ENCODE data around the gene MGLL. TPM values are rescaled to one million over a fixed set of nuclear protein-coding genes. Genes with fewer than 3 reads are reported as not detected.

The MGLL gene
- polyA plus RNA-seq, 4 donors, result 24.7 to 47.2 (median 43.1) TPM

DNA sequence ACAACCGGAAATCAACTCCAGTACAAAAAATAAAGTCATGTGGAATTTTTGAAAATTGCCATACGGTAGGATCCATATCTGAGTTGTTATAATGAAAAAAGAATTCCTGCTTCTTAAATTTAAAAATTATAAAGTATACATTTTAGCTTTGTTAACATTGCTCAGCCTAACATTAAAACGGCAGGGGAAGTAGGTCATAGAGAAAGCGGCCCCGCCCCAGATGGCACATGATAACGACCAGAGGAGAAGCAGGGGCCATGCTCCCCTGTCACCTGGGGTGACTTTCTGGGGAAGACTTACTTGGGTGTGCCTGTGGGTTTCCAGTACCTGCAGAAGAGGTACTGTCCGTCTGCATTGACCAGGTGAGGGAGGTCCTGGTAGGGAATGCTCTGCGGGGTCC lies 921 bp downstream of the MGLL start:
- 24 to 26% (median 26%) methylated on average over 8 of the region's 8 CpGs for WGBS, 3 donors

DNA sequence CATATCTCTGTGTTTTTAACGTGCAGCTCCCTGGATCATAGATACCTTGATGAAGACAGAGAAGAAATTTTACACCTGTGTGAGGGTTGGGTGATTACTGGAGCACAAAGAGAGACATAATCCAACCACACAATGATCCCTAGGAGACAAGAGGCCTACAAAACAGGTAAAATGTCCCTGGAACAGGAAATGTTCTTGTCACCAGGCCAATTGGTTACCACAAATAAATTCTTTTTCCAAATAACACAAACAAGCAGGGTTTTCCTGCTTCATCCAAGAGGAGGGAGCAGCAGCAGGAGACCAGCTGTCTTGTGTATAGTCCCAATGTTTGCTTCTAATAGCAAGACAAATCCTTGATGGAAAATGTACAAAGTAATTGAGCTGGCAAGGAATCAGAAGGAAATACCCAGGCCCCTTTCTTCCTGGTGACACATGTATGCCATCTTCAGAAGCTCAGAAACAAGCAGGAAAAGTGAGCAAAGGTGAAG lies 1.4 kb downstream of the MGLL start:
- peak overlapping the region; percentile 68 to 90 (median 80) for H3K27ac ChIP-seq (ENCODE audit: low read depth in 1 of 3, low read length in 2 of 3)
- WGBS, 3 donors, result 13 to 33% (median 19%) methylated on average over 1 of the region's 1 CpG
- H3K9me3 ChIP-seq (ENCODE audit: control insufficient read depth in 2 of 2, insufficient read depth in 1 of 2, low read depth in 1 of 2, low read length in 1 of 2), result no peaks in the 10 kb centered on the region
- H3K4me3 ChIP-seq (ENCODE audit: low read depth in 1 of 3, low read length in 3 of 3), result no peak overlapping the region
- peaks cover 18 to 59% (median 23%) of the 10 kb centered on the region in 3 donors for H3K4me1 ChIP-seq (ENCODE audit: control insufficient read depth in 3 of 3, insufficient read depth in 2 of 3, low read depth in 1 of 3, low read length in 2 of 3)
- peak in 1 of 2 donors; percentile 75 for DNase-seq
- no peak for FAIRE-seq
- H3K27me3 ChIP-seq (ENCODE audit: control insufficient read depth in 3 of 3, insufficient read depth in 3 of 3, low read length in 3 of 3), result no peaks in the 10 kb centered on the region
- H3K36me3 ChIP-seq (ENCODE audit: control insufficient read depth in 3 of 3, insufficient read depth in 2 of 3, low read depth in 1 of 3, low read length in 3 of 3), result peaks cover 0 to 28% (median 0%) of the 10 kb centered on the region in 3 donors

More for the DNA sequence above, 921 bp downstream of the MGLL start:
- Histone ChIP-seq H3K4me3 (ENCODE audit: low read depth in 1 of 3, low read length in 3 of 3) (peak overlapping the region in 2 of 3 donors; percentile 6 to 7), H3K9me3 (ENCODE audit: control insufficient read depth in 2 of 2, insufficient read depth in 1 of 2, low read depth in 1 of 2, low read length in 1 of 2) (no peaks in the 10 kb centered on the region), H3K27me3 (ENCODE audit: control insufficient read depth in 3 of 3, insufficient read depth in 3 of 3, low read length in 3 of 3) (no peaks in the 10 kb centered on the region), H3K36me3 (ENCODE audit: control insufficient read depth in 3 of 3, insufficient read depth in 2 of 3, low read depth in 1 of 3, low read length in 3 of 3) (peaks cover 0 to 26% (median 0%) of the 10 kb centered on the region in 3 donors), H3K27ac (ENCODE audit: low read depth in 1 of 3, low read length in 2 of 3) (peak overlapping the region; percentile 18 to 90 (median 68)), H3K4me1 (ENCODE audit: control insufficient read depth in 3 of 3, insufficient read depth in 2 of 3, low read depth in 1 of 3, low read length in 2 of 3) (peaks cover 18 to 56% (median 23%) of the 10 kb centered on the region in 3 donors)
- no peak for FAIRE-seq
- peak; percentile 59 to 66 for DNase-seq

DNA sequence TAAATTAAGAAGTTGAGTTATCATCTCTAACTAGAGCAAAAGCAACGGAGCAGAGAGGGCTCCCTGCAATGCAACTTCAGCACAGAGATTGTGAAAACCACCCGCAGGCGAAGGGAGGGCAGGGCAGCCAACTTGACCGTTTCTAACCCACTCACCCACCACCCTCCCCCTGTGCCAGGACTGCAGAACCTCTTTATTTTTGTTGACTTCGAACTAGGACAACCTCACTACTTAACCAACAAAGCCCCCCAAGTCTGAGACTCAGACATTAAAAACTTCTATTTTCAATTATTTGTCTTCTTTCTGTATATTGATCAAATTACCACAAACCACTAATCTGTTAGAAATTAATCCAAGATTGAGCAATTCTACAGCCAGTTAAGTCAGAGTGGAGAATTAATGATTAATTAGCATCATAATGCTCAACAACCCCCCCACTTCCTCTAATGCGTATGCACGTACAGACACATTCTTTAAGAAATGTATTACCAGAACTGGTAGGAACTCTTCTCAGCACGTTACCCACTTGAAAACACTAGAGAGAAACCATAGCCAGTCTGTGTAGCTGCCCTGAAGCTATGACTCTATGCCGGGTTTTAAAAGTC lies 2.0 kb downstream of the MGLL start:
- peaks cover 0 to 33% (median 0%) of the 10 kb centered on the region in 3 donors for H3K36me3 ChIP-seq (ENCODE audit: control insufficient read depth in 3 of 3, insufficient read depth in 2 of 3, low read depth in 1 of 3, low read length in 3 of 3)
- FAIRE-seq (no peak), DNase-seq (peak in 1 of 2 donors; percentile 67)
- no peak overlapping the region for H3K4me3 ChIP-seq (ENCODE audit: low read depth in 1 of 3, low read length in 3 of 3)
- peak overlapping the region; percentile 68 to 90 (median 80) for H3K27ac ChIP-seq (ENCODE audit: low read depth in 1 of 3, low read length in 2 of 3)
- 16 to 26% (median 16%) methylated on average over 9 of the region's 9 CpGs for WGBS, 3 donors
- H3K9me3 ChIP-seq (ENCODE audit: control insufficient read depth in 2 of 2, insufficient read depth in 1 of 2, low read depth in 1 of 2, low read length in 1 of 2), result peaks cover 0 to 5% of the 10 kb centered on the region in 2 donors
- H3K4me1 ChIP-seq (ENCODE audit: control insufficient read depth in 3 of 3, insufficient read depth in 2 of 3, low read depth in 1 of 3, low read length in 2 of 3), result peaks cover 18 to 64% (median 23%) of the 10 kb centered on the region in 3 donors
- no peaks in the 10 kb centered on the region for H3K27me3 ChIP-seq (ENCODE audit: control insufficient read depth in 3 of 3, insufficient read depth in 3 of 3, low read length in 3 of 3)

GRCh38 chr3:127819656-127820055 lies 2.7 kb downstream of the MGLL start:
- no peak overlapping the region for H3K4me3 ChIP-seq (ENCODE audit: low read depth in 1 of 3, low read length in 3 of 3)
- FAIRE-seq, result no peak

DNA sequence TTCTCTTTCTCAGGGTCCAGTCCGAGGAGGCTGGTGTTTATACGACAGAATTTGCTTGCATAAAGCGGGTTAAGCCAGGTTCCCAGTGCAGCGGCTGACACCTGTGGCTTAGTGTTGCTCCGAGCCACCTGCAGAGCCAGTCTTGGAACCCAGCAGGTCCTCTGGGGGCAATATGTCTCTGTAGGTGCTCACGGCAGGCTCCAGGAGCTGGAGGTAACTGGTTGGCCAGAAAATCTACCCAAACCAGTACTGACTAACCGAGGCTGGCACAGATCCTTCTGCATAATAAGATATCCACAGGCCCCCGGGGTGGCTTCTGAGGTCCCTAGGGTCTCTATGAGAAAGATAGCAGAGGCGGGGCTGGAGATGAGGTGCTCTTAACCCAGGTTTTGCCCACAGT lies 3.2 kb downstream of the MGLL start:
- H3K4me3 ChIP-seq (ENCODE audit: low read depth in 1 of 3, low read length in 3 of 3), result no peak overlapping the region

More at GRCh38 chr3:127819656-127820055, 2.7 kb downstream of the MGLL start:
- WGBS, 3 donors, result 81 to 92% (median 90%) methylated on average over 2 of the region's 2 CpGs
- H3K4me1 ChIP-seq (ENCODE audit: control insufficient read depth in 3 of 3, insufficient read depth in 2 of 3, low read depth in 1 of 3, low read length in 2 of 3), result peaks cover 18 to 71% (median 23%) of the 10 kb centered on the region in 3 donors
- peaks cover 0 to 8% of the 10 kb centered on the region in 2 donors for H3K9me3 ChIP-seq (ENCODE audit: control insufficient read depth in 2 of 2, insufficient read depth in 1 of 2, low read depth in 1 of 2, low read length in 1 of 2)
- DNase-seq, result no peak
- H3K27ac ChIP-seq (ENCODE audit: low read depth in 1 of 3, low read length in 2 of 3), result peak overlapping the region in 2 of 3 donors; percentile 15 to 90
- peaks cover 0 to 37% (median 0%) of the 10 kb centered on the region in 3 donors for H3K36me3 ChIP-seq (ENCODE audit: control insufficient read depth in 3 of 3, insufficient read depth in 2 of 3, low read depth in 1 of 3, low read length in 3 of 3)
- H3K27me3 ChIP-seq (ENCODE audit: control insufficient read depth in 3 of 3, insufficient read depth in 3 of 3, low read length in 3 of 3), result no peaks in the 10 kb centered on the region

DNA sequence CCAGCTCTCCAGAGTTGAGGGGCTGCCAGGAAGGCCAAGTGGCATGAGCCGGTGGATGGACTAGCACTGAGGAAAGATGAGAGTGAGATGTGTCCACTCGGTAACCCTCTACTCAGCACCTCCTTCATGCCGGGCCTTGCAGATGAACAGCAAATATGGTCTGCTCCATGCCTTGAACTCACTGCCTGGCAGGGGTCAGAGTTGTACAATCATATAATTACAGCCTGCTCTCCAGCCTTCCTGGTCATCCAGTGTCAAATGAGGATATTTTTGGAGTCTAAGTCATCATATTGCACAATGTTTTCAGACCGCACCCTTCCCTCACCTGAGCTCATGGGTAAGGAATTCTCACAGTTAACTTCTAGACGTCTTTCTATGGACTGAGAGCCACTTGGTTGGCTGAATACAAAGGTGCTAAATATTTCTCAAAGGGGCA lies 4.9 kb downstream of the MGLL start:
- peak overlapping the region; percentile 63 to 94 (median 94) for H3K27ac ChIP-seq (ENCODE audit: low read depth in 1 of 3, low read length in 2 of 3)
- H3K9me3 ChIP-seq (ENCODE audit: control insufficient read depth in 2 of 2, insufficient read depth in 1 of 2, low read depth in 1 of 2, low read length in 1 of 2), result peaks cover 0 to 8% of the 10 kb centered on the region in 2 donors
- H3K4me1 ChIP-seq (ENCODE audit: control insufficient read depth in 3 of 3, insufficient read depth in 2 of 3, low read depth in 1 of 3, low read length in 2 of 3), result peaks cover 23 to 75% (median 24%) of the 10 kb centered on the region in 3 donors
- 48 to 62% (median 59%) methylated on average over 5 of the region's 5 CpGs for WGBS, 3 donors
- no peaks in the 10 kb centered on the region for H3K27me3 ChIP-seq (ENCODE audit: control insufficient read depth in 3 of 3, insufficient read depth in 3 of 3, low read length in 3 of 3)
- H3K36me3 ChIP-seq (ENCODE audit: control insufficient read depth in 3 of 3, insufficient read depth in 2 of 3, low read depth in 1 of 3, low read length in 3 of 3), result peaks cover 0 to 45% (median 0%) of the 10 kb centered on the region in 3 donors
- H3K4me3 ChIP-seq (ENCODE audit: low read depth in 1 of 3, low read length in 3 of 3), result no peak overlapping the region
- DNase-seq (peak; percentile 89 to 90), FAIRE-seq (no peak)

More for the DNA sequence above, 3.2 kb downstream of the MGLL start:
- Histone ChIP-seq H3K27ac (ENCODE audit: low read depth in 1 of 3, low read length in 2 of 3) (peak overlapping the region in 1 of 3 donors; percentile 18), H3K9me3 (ENCODE audit: control insufficient read depth in 2 of 2, insufficient read depth in 1 of 2, low read depth in 1 of 2, low read length in 1 of 2) (peaks cover 0 to 8% of the 10 kb centered on the region in 2 donors), H3K4me1 (ENCODE audit: control insufficient read depth in 3 of 3, insufficient read depth in 2 of 3, low read depth in 1 of 3, low read length in 2 of 3) (peaks cover 21 to 76% (median 23%) of the 10 kb centered on the region in 3 donors), H3K27me3 (ENCODE audit: control insufficient read depth in 3 of 3, insufficient read depth in 3 of 3, low read length in 3 of 3) (no peaks in the 10 kb centered on the region), H3K36me3 (ENCODE audit: control insufficient read depth in 3 of 3, insufficient read depth in 2 of 3, low read depth in 1 of 3, low read length in 3 of 3) (peaks cover 0 to 37% (median 0%) of the 10 kb centered on the region in 3 donors)
- peak; percentile 19 to 29 for DNase-seq
- FAIRE-seq, result no peak
- WGBS, 3 donors, result 25 to 69% (median 35%) methylated on average over 9 of the region's 9 CpGs

- Histone ChIP-seq H3K4me1 (ENCODE audit: control insufficient read depth in 3 of 3, insufficient read depth in 2 of 3, low read depth in 1 of 3, low read length in 2 of 3) (peaks cover 23 to 70% (median 24%) of the 10 kb centered on the region in 3 donors), H3K9me3 (ENCODE audit: control insufficient read depth in 2 of 2, insufficient read depth in 1 of 2, low read depth in 1 of 2, low read length in 1 of 2) (peaks cover 0 to 8% of the 10 kb centered on the region in 2 donors)
These were observed 5.4 kb downstream of the MGLL start for GRCh38 chr3:127816783-127817405.

More at GRCh38 chr3:127816783-127817405, 5.4 kb downstream of the MGLL start:
- DNase-seq (peak in 1 of 2 donors; percentile 40), FAIRE-seq (no peak)
- Histone ChIP-seq H3K27ac (ENCODE audit: low read depth in 1 of 3, low read length in 2 of 3) (peak overlapping the region; percentile 63 to 94 (median 94)), H3K27me3 (ENCODE audit: control insufficient read depth in 3 of 3, insufficient read depth in 3 of 3, low read length in 3 of 3) (no peaks in the 10 kb centered on the region), H3K36me3 (ENCODE audit: control insufficient read depth in 3 of 3, insufficient read depth in 2 of 3, low read depth in 1 of 3, low read length in 3 of 3) (peaks cover 0 to 46% (median 0%) of the 10 kb centered on the region in 3 donors), H3K4me3 (ENCODE audit: low read depth in 1 of 3, low read length in 3 of 3) (no peak overlapping the region)
- WGBS, 3 donors, result 21 to 57% (median 35%) methylated on average over 11 of the region's 11 CpGs
